ENCODE results near the gene GNAZ.

Gene GNAZ

DNA sequence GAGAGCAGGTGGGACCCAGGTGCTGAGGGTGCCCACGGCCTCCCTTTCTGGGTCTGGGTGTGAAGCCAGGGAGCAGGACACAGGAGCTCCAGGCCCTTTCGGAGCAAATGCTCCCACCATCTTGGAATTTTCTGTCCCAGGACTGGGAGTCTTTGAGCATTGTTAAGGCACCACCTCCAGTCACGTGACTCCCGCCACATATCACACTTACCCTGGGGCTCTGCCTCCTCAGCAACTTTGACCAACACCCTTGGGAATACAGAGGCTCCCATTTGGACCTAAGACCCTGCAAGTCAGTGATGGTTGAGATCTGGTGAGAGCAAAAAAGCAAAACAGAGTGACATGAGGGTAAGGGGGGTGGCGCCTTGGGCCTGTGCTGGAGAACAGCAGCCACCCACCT lies 35.6 kb downstream of the GNAZ start:
- DNase-seq (ENCODE audit: extremely low read depth in 1 of 2, low read depth in 1 of 2), result no peak

DNA sequence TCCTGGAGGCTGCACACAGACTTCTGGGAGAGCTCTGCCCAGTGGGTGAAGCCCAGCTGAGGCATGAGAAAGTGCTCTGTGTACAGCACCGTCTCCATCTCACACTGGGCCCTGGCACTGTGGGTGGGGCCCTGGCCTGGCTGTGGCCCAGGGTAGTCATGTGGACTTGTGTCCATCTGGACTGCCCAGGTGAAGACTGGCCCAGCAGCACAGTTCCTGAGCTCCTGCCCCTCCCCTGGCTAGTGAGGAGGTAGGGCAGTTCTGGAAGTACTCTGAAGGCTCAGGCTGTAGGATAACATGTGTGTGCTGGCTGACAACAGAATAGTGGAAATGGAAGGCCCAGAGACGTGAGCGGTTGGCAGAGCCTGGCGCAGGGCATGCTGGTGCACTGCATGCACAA lies 36.0 kb downstream of the GNAZ start:
- no peak for DNase-seq (ENCODE audit: extremely low read depth in 1 of 2, low read depth in 1 of 2)

DNA sequence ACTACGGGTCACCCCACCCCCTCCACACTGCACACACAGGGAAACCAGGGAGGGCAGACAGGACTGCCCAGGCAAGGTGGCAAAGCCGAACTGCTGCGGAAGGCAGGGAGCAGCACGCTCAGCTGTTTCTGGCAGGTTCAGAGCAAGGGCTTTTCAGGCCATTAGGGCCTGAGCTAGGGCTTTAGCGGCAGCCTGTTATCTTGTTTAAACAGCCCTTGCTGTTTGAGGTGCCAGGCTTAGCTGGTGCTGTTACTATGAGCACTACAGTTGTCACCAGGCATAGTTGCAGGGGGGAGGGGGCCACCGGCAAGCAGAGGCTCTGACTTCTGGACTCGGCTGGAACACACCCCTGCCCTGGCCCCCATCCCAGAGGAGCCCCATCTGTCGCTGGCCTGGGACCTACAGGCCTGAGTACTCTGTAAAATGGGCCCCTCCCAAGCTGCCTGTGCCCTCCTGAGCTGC lies 36.6 kb downstream of the GNAZ start:
- no peak for DNase-seq (ENCODE audit: extremely low read depth in 1 of 2, low read depth in 1 of 2)

- DNase-seq (ENCODE audit: extremely low read depth in 1 of 2, low read depth in 1 of 2), result no peak
Measured at GRCh38 chr22:23107487-23108248, 37.3 kb downstream of the GNAZ start.

DNA sequence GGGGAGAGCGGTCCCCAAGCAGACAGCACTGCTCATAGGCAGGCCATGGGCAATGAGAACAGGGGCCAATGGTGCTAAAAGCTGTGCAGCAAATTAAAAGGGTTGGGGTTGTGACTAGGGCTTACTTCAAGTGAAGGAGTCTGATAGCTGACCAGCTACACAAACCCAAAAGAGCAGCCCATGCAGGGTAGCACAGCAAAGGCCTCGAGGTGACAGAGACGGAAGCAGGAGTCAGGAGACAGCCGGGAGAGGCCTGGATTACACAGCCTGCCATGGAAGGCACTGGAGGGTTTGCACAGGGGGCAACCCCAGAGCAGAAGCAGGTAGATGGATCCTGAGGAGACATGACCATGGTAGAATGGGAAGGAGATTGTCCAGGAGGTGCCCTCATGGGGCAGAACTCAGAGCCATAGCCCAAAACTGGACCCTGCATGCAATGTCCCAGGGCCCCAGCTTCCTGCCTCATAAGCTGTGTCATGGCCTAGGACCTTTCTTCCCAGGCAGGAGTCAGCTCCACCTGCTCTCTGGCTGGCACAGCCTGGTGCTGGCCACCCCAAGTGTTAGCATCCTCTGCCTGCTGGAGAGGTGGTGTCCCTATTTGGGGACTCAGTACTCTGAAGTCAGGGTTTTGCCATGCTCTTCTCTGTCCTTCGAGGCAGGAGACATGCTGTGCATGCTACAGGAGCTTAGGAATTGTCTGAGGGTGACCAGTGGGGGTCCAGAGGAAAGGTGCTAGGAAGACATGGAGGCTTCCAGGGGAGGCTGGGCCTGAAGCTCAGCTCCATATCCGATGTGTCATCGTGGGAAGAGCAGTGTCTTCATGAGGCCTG lies 38.1 kb downstream of the GNAZ start:
- DNase-seq (ENCODE audit: extremely low read depth in 1 of 2, low read depth in 1 of 2), result no peak

DNA sequence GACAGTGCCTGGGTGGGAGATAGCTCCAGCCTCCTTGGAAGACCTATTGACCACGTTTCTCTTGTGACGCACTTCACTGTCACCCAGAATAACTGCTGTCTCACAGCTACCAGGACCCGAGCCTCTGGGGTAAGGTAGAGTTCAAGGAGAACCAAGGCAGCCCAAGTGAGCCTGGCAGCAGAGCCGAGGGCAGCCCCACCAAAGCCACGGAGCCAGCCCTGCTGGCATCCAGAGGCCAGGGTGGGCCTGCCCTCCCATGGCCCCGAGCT lies 38.7 kb downstream of the GNAZ start:
- no peak for DNase-seq (ENCODE audit: extremely low read depth in 1 of 2, low read depth in 1 of 2)

DNA sequence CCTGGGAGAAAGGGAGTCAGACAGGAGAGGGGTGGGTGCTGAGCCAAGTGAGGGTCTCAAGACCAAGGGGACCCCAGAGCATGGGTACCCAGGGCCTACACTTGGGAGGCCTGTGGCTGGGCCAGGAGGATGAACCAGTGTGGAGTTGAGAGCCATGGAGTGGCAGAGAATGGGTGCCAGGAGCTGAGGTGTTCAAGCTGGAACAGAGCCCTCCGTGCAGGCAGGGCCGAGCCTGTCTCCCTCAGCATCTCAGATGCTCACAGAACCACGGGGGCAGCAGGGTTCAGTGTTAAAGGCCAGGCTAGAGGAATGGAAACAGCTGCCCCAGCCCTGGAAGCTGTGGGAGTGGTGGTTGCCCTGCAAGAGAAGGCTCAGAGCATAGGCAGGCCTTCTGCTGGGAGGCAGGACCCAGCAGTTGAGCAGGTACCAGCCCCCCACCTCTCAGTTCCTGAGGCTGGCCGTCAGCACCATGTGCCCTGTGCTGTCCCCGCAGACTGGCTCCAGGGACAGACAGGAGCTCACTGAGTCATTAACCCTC lies 39.2 kb downstream of the GNAZ start:
- DNase-seq (ENCODE audit: extremely low read depth in 1 of 2, low read depth in 1 of 2), result no peak

GRCh38 chr22:23110190-23110921 lies 40.0 kb downstream of the GNAZ start:
- no peak for DNase-seq (ENCODE audit: extremely low read depth in 1 of 2, low read depth in 1 of 2)

DNA sequence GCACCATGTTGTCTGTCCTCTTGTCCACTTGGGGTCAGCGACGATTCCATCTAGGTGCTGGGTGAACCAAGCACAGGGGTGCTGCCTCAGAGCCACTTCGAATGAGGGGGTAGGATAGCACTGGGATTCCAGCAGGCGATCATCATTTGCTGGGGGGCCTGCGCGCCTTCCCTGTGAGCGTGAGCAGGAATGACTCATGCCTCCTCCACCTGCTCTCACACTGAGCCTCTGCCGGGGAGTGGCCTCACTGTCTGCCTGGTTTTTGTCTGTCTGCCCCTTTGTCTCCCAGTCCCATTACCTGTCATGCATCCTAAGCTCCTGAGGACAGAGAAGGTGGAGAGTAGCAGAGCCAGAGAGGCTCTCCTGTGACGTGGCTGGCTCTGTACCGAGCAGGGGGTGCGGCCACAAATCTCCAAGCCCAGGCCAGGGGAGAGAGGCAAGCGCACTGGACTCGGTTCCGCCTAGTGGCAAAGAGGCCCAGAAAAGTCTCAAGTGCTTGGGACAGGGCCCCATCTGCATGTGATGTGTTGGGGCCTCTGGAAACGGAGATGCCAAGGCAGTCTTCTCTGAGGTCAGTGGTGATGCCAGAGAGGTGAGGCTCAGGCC lies 40.7 kb downstream of the GNAZ start:
- no peak for DNase-seq (ENCODE audit: extremely low read depth in 1 of 2, low read depth in 1 of 2)

GRCh38 chr22:23112472-23113012 lies 42.2 kb downstream of the GNAZ start:
- DNase-seq (ENCODE audit: extremely low read depth in 1 of 2, low read depth in 1 of 2), result no peak

GRCh38 chr22:23113067-23113846 lies 42.9 kb downstream of the GNAZ start:
- no peak for DNase-seq (ENCODE audit: extremely low read depth in 1 of 2, low read depth in 1 of 2)

DNA sequence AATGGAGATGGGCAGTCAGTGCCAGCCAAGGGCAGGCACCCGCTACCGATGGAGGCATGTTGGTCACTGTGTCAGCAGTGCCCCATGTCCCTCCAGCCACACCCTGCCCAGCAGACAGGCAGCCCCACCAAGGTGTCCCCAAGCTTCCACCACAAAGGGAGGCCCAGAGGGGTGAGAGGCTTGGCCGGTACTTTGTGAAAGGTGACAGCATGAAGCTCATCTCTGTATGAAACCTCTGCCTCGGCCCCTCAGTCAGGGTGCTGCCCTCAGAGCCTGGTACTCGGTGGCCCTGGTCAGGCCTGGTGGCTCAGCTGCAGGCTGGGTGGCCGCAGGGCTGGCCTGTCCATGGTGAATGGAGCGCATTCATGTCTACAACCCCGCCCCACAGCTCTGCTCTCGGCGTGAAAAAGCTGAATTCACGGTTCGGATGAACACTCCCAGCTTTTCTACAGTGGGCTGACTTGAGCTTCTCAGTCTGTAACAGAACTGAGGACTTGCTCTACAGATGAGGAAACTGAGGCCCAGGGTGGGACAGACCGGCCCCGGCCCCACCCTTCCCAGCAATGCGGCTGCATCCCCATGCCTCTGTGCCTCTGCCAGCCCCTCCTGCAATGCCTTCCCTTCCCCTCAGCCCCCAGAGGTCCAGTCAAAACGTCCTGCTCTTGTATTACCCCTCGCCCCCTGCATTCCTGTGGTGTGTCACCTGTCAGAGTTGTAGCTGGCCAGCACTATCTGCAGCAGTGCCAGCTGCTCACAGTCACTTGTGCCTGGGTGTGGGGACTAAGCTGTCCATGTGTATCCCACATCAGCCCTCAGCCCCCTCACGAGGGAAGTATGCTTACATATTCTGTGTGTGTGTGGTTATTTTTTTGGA lies 43.8 kb downstream of the GNAZ start:
- no peak for DNase-seq (ENCODE audit: extremely low read depth in 1 of 2, low read depth in 1 of 2)

GRCh38 chr22:23114721-23115020 lies 44.4 kb downstream of the GNAZ start:
- no peak for DNase-seq (ENCODE audit: extremely low read depth in 1 of 2, low read depth in 1 of 2)

- DNase-seq (ENCODE audit: extremely low read depth in 1 of 2, low read depth in 1 of 2), result no peak
Measured at GRCh38 chr22:23115369-23115768, 45.0 kb downstream of the GNAZ start.

DNA sequence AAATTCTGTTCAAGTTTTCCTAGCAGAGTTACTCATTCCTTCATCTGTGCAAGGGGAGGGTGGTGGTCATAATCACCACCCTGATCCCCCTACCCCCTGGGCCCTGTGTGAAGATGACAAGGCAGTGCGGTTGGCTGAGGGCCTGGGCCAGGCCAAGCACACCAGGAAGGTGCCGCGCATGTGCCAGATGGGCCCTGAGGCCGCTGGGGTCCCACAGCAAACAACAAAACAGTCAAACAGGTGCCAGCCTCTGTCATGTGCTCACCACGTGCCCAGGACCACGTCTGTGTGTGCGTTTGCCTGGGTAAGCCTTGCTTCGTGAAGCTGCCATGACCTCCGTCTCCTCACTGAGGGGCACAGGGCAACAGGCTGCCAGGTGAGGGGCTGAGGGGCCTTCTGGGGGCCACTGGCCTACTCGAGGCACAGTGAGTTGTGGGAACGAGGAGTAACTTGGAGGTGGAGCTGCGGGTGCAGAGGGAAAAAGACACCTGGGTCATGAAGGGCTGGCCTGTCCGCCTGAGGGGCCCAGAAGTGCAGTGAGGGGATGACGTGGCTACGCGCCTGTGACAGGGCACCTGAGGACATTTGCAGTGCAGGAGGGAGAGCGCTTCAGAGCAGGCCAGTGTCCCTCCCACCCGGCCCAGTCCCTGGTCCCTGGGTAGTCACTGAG lies 45.6 kb downstream of the GNAZ start:
- DNase-seq (ENCODE audit: extremely low read depth in 1 of 2, low read depth in 1 of 2), result no peak

DNA sequence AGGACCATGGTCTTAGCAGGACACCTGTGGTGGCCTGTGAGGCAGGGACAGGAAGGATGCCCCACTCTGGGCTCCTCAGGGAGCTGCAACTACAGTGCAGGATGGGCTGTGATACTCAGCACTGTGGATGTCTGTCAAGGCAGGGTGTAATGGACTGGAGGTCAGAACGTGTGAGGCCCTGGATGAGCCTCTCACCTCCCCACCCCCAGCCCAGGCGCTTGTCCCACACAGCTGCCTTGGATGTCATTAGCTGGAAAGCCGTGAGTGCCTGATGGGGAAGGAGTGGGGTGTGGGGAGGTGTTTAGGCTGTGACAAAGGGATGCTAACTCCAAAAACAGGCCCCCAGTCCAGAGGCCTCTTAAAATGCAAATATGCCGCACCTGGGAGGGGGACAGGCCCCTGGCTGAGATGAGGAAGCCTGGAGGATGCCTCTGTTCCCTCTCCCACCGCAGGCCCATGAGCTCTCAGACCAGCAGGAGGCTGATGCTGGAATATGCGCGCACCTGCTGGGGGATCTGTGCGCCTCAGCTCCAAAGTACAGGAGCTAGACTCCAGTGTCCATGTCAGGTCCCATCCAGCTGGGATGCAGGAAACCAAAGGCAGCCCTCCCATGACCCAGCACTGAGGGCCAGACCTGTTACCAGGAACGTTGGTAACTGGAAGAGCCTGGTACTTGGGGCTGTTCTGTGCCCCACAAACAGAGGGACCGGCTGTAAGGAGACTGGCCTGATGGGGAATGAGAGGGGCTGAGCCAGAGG lies 46.4 kb downstream of the GNAZ start:
- no peak for DNase-seq (ENCODE audit: extremely low read depth in 1 of 2, low read depth in 1 of 2)

GRCh38 chr22:23117275-23117674 lies 47.0 kb downstream of the GNAZ start:
- no peak for DNase-seq (ENCODE audit: extremely low read depth in 1 of 2, low read depth in 1 of 2)
